ENCODE results near the gene SMG6. TPM values are rescaled to one million over a fixed set of nuclear protein-coding genes. Genes with fewer than 3 reads are reported as not detected.
A peak's percentile ranks its signal among the peaks of the same experiment; 100 is the strongest.

The SMG6 gene
- total and polyA plus RNA-seq, 3 experiments from 2014 or later = 11.2 to 54.1 (median 53.3) TPM

DNA sequence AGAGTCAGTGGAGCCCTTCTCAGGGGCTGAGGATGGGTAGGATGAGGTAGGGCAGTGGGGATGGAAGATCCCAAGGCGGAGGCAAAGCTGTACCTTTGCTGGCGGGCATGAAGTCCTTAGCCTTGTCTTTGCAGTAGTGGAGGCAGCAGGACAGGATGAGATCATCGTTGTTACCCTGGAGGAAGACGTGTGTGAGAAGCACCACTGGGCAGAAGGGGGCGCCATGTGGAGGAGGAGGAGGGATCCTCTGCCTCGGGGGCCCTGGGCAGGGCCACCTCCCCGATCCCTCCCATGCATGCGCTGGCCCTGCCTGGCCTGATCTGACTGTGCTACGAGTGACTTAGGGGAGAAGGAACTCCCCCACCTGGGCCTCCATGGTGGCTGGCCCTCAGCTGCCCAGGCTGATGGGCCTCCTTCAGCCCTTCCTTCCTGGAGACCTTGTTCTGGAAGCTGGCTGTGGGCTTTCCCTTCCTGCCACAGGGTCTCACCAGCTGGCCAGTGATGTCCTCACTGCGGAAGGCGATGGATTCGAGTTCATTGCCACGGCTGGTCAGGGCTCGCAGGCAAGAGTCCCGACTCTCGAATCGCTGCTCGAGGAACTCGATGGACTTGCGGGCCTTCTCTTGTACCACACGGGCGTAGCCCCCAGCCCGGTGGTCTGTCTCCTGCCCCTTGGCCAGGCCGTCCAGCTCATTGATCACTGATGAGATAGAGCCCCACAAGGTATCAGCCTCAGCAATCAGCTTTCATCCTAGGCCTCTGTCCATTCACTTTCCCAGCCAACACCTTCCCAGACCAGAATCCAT lies 238.4 kb downstream of the SMG6 start:
- ChIA-PET CTCF (interaction anchor here (1.0 to 5.2 kb wide), 7 partner anchors 8 to 218 kb away, joined by 3 to 23 read pairs (median 5); no protein-coding TSS in a partner anchor), POLR2A (interaction anchor here (0.8 kb wide), 1 partner anchor 10 kb away, joined by 3 read pairs; no protein-coding TSS in a partner anchor)
- H3K27ac ChIP-seq (ENCODE audit: low read depth, low read length) = no peak overlapping the region
- Mint-ChIP-seq H3K36me3 (peaks cover 0 to 75% (median 10%) of the 10 kb centered on the region in 3 donors), H3K4me1 (peaks cover 31 to 97% (median 45%) of the 10 kb centered on the region in 3 donors), H3K27ac (peak overlapping the region in 7 of 8 donors; percentile 18 to 89 (median 87)), H3K27me3 (peaks cover 0 to 3% of the 10 kb centered on the region in 2 donors), H3K4me3 (peak overlapping the region in 4 of 7 donors; percentile 2 to 81 (median 31)), H3K9me3 (no peaks in the 10 kb centered on the region)
- H3K27me3 ChIP-seq (ENCODE audit: insufficient read depth, low read length, poor library complexity, severe bottlenecking) = no peaks in the 10 kb centered on the region
- DNase-seq = peak in 2 of 5 donors; percentile 33 to 72
- no peak overlapping the region for H3K4me3 ChIP-seq (ENCODE audit: low read length)
- peaks cover 20% of the 10 kb centered on the region for H3K4me1 ChIP-seq (ENCODE audit: insufficient read depth, low read length)
- H3K36me3 ChIP-seq (ENCODE audit: insufficient read depth, low read length) = peaks cover 21% of the 10 kb centered on the region
- no peaks in the 10 kb centered on the region for H3K9me3 ChIP-seq (ENCODE audit: low read length)

DNA sequence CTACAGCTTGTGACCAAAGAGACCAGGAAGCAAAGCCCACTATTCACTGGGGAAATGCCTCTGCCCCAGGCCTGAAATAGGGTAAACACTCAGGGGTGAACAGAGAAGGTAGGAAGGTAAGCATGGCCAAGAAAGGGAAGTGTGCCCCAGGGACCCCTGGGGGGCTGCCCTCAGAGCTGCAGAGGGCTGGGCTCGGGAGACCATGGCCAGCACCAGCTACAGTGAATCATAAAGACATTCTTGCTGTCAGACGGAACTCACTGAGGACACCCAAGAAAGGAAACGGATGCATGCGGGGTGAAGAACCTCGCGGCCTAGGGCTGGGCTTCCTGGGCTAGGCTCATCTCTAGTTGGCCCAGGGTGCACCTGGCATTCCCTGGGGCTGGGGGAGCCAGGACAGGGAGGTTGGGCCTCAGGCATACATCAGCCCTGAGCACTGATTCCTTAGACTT lies 239.0 kb downstream of the SMG6 start:
- H3K36me3 ChIP-seq (ENCODE audit: insufficient read depth, low read length) = peaks cover 21% of the 10 kb centered on the region
- POLR2A ChIA-PET = interaction anchor here (0.6 to 1.1 kb wide), 2 partner anchors 9 to 16 kb away, joined by 3 read pairs; no protein-coding TSS in a partner anchor
- H3K4me3 Mint-ChIP-seq = peak overlapping the region in 5 of 7 donors; percentile 2 to 81 (median 32)

DNA sequence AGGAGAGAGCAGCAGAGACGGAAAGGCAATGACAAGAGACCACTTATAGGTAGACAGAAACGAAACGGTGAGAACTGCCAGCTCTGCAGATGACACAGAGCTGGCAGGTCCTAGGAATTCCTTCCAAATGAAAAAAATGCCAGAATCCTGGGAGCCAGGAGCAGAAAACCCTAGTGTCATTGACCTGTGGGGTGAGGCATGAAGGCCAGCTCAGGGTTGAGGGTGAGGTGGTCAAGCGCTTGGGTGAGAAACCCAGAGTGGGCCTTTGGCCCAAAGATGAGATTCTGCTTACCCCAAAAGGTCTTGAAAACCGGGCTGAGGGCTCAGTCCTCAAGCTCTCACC lies 239.5 kb downstream of the SMG6 start:
- Mint-ChIP-seq H3K36me3 (peaks cover 0 to 80% (median 8%) of the 10 kb centered on the region in 3 donors), H3K4me1 (peaks cover 26 to 96% (median 38%) of the 10 kb centered on the region in 3 donors), H3K4me3 (peak overlapping the region in 1 of 7 donors; percentile 53), H3K9me3 (no peaks in the 10 kb centered on the region), H3K27ac (peak overlapping the region in 5 of 8 donors; percentile 51 to 89 (median 68)), H3K27me3 (peaks cover 0 to 5% of the 10 kb centered on the region in 2 donors)
- H3K36me3 ChIP-seq (ENCODE audit: insufficient read depth, low read length) = peaks cover 21% of the 10 kb centered on the region
- no peaks in the 10 kb centered on the region for H3K27me3 ChIP-seq (ENCODE audit: insufficient read depth, low read length, poor library complexity, severe bottlenecking)
- H3K4me1 ChIP-seq (ENCODE audit: insufficient read depth, low read length) = peaks cover 20% of the 10 kb centered on the region
- no peaks in the 10 kb centered on the region for H3K9me3 ChIP-seq (ENCODE audit: low read length)
- POLR2A ChIA-PET = interaction anchor here (0.6 to 1.1 kb wide), 2 partner anchors 8 to 17 kb away, joined by 3 read pairs; no protein-coding TSS in a partner anchor
- H3K27ac ChIP-seq (ENCODE audit: low read depth, low read length) = no peak overlapping the region
- no peak overlapping the region for H3K4me3 ChIP-seq (ENCODE audit: low read length)
- CTCF ChIA-PET = interaction anchor here (1.0 to 5.2 kb wide), 5 partner anchors 10 to 181 kb away, joined by 3 to 23 read pairs (median 3); no protein-coding TSS in a partner anchor
- DNase-seq = no peak

More for the DNA sequence above, 239.0 kb downstream of the SMG6 start:
- CTCF ChIA-PET = interaction anchor here (1.0 to 5.2 kb wide), 6 partner anchors 10 to 218 kb away, joined by 3 to 23 read pairs (median 4); no protein-coding TSS in a partner anchor
- no peak overlapping the region for H3K4me3 ChIP-seq (ENCODE audit: low read length)
- H3K27ac Mint-ChIP-seq = peak overlapping the region in 6 of 8 donors; percentile 26 to 89 (median 84)
- no peak for DNase-seq
- peaks cover 0 to 4% of the 10 kb centered on the region in 2 donors for H3K27me3 Mint-ChIP-seq
- no peaks in the 10 kb centered on the region for H3K9me3 Mint-ChIP-seq
- no peaks in the 10 kb centered on the region for H3K9me3 ChIP-seq (ENCODE audit: low read length)
- H3K4me1 Mint-ChIP-seq = peaks cover 25 to 97% (median 40%) of the 10 kb centered on the region in 3 donors
- no peak overlapping the region for H3K27ac ChIP-seq (ENCODE audit: low read depth, low read length)
- H3K27me3 ChIP-seq (ENCODE audit: insufficient read depth, low read length, poor library complexity, severe bottlenecking) = no peaks in the 10 kb centered on the region
- H3K4me1 ChIP-seq (ENCODE audit: insufficient read depth, low read length) = peaks cover 20% of the 10 kb centered on the region
- H3K36me3 Mint-ChIP-seq = peaks cover 0 to 78% (median 8%) of the 10 kb centered on the region in 3 donors

DNA sequence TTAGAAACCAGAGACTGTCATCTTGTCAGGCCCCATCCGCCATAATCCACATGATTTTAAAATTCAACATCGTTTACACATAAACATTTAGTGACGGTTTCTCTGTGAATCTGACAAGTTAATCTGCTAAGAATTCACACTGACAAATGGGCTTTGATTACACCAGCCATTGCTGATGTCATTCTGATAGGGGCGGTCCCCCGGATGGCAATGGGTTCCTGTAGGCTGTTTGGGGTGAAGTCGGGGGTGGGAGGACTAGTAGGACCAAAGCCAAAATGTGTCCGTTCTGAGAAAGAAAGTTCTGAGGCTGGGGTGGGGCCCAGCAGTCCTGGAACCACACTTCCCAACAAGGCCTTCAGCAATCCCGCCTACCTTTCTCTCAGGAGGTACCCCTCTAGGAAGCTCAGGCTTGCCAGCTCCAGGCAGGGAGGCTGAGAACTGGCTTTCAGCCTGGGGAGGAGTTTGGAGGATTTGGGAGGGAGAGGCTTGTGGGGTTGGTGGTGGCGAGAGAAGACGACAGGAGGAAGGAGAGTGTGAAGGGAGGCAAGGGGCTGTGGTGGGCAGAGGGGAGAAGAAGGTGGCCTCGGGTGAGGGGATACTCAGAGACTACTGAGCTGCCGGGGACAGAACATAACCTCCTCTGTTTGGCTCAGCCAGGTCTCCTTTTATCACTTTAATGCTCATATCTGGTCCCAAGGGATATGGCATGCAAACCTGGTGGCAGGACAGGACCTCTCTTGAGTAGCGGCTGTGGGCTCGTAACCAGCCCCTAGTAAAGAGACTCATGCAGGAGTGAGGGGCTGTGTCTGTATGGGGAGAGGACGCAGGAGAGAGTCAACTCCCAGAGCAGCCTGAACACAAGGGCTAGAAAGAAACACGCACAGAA lies 240.1 kb downstream of the SMG6 start:
- Histone ChIP-seq H3K9me3 (ENCODE audit: low read length) (no peaks in the 10 kb centered on the region), H3K27ac (ENCODE audit: low read depth, low read length) (no peak overlapping the region), H3K4me3 (ENCODE audit: low read length) (no peak overlapping the region), H3K4me1 (ENCODE audit: insufficient read depth, low read length) (peaks cover 14% of the 10 kb centered on the region), H3K27me3 (ENCODE audit: insufficient read depth, low read length, poor library complexity, severe bottlenecking) (no peaks in the 10 kb centered on the region), H3K36me3 (ENCODE audit: insufficient read depth, low read length) (peaks cover 21% of the 10 kb centered on the region)
- peaks cover 0 to 75% (median 5%) of the 10 kb centered on the region in 3 donors for H3K36me3 Mint-ChIP-seq
- no peaks in the 10 kb centered on the region for H3K9me3 Mint-ChIP-seq
- peak overlapping the region in 7 of 8 donors; percentile 33 to 88 (median 61) for H3K27ac Mint-ChIP-seq
- peaks cover 20 to 90% (median 32%) of the 10 kb centered on the region in 3 donors for H3K4me1 Mint-ChIP-seq
- CTCF ChIA-PET = interaction anchor here (1.2 to 5.2 kb wide), 4 partner anchors 9 to 182 kb away, joined by 3 to 23 read pairs (median 4); no protein-coding TSS in a partner anchor
- peak in 1 of 5 donors; percentile 68 for DNase-seq
- H3K27me3 Mint-ChIP-seq = peaks cover 0 to 5% of the 10 kb centered on the region in 2 donors
- peak overlapping the region in 1 of 7 donors; percentile 53 for H3K4me3 Mint-ChIP-seq
- POLR2A ChIA-PET = interaction anchor here (1.1 kb wide), 1 partner anchor 7 kb away, joined by 3 read pairs; no protein-coding TSS in a partner anchor

- Mint-ChIP-seq H3K27me3 (peaks cover 0 to 5% of the 10 kb centered on the region in 2 donors), H3K27ac (peak overlapping the region in 6 of 8 donors; percentile 36 to 84 (median 60)), H3K4me3 (peak overlapping the region in 1 of 7 donors; percentile 9), H3K36me3 (peaks cover 0 to 68% (median 5%) of the 10 kb centered on the region in 3 donors), H3K9me3 (no peaks in the 10 kb centered on the region), H3K4me1 (peaks cover 14 to 82% (median 24%) of the 10 kb centered on the region in 3 donors)
- no peak for DNase-seq
- CTCF ChIA-PET = interaction anchor here (5.2 kb wide), 1 partner anchor 183 kb away, joined by 23 read pairs; no protein-coding TSS in a partner anchor
- H3K27me3 ChIP-seq (ENCODE audit: insufficient read depth, low read length, poor library complexity, severe bottlenecking) = no peaks in the 10 kb centered on the region
- POLR2A ChIA-PET = no interaction called here
- peaks cover 21% of the 10 kb centered on the region for H3K36me3 ChIP-seq (ENCODE audit: insufficient read depth, low read length)
- no peaks in the 10 kb centered on the region for H3K9me3 ChIP-seq (ENCODE audit: low read length)
- no peak overlapping the region for H3K27ac ChIP-seq (ENCODE audit: low read depth, low read length)
- H3K4me1 ChIP-seq (ENCODE audit: insufficient read depth, low read length) = peaks cover 9% of the 10 kb centered on the region
- no peak overlapping the region for H3K4me3 ChIP-seq (ENCODE audit: low read length)
Observed at GRCh38 chr17:2062571-2063183, 240.9 kb downstream of the SMG6 start.

GRCh38 chr17:2061441-2061958 lies 242.1 kb downstream of the SMG6 start:
- ChIA-PET CTCF (interaction anchor here (5.2 kb wide), 1 partner anchor 184 kb away, joined by 23 read pairs; no protein-coding TSS in a partner anchor), POLR2A (no interaction called here)
- no peaks in the 10 kb centered on the region for H3K9me3 ChIP-seq (ENCODE audit: low read length)
- Mint-ChIP-seq H3K4me3 (no peak overlapping the region), H3K36me3 (peaks cover 0 to 61% (median 5%) of the 10 kb centered on the region in 3 donors), H3K27ac (peak overlapping the region in 1 of 8 donors; percentile 68), H3K9me3 (no peaks in the 10 kb centered on the region), H3K27me3 (peaks cover 0 to 5% of the 10 kb centered on the region in 2 donors), H3K4me1 (peaks cover 12 to 73% (median 16%) of the 10 kb centered on the region in 3 donors)
- no peak overlapping the region for H3K27ac ChIP-seq (ENCODE audit: low read depth, low read length)
- no peaks in the 10 kb centered on the region for H3K27me3 ChIP-seq (ENCODE audit: insufficient read depth, low read length, poor library complexity, severe bottlenecking)
- peaks cover 21% of the 10 kb centered on the region for H3K36me3 ChIP-seq (ENCODE audit: insufficient read depth, low read length)
- H3K4me3 ChIP-seq (ENCODE audit: low read length) = no peak overlapping the region
- H3K4me1 ChIP-seq (ENCODE audit: insufficient read depth, low read length) = peaks cover 3% of the 10 kb centered on the region
- DNase-seq = no peak

Data from CD8-positive, alpha-beta memory T cell (primary cell).